HG03460 (cell line): Measurements from ENCODE around the gene TBCEL.

Experiments used
- ATAC-seq: cut with Tn5 transposase; IDR thresholded peaks from one replicate; pipeline ENCODE4 v1.9.1; 2021; ENCODE audit not compliant: unreplicated experiment

TBCEL gene

DNA sequence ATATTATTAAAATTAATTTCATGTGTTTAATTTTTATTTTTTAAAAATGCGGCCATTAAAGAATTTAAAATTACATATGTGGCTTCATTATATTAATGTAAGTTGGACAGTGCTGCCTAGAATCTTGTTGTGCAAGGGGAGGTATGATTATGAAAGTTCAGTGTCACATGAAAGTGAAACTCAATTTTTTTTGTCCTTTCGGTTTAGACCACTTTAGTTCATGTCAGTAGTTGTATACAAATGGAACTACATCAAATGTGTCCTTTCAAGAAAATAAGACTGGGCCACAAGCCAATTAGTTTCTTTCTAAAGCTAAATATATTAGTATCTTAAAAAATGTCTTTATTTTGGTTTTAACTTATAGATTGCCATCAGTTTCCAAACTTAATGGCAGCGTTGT is 35.7 kb downstream of the TBCEL start:
- ATAC-seq = peak; percentile 99

DNA sequence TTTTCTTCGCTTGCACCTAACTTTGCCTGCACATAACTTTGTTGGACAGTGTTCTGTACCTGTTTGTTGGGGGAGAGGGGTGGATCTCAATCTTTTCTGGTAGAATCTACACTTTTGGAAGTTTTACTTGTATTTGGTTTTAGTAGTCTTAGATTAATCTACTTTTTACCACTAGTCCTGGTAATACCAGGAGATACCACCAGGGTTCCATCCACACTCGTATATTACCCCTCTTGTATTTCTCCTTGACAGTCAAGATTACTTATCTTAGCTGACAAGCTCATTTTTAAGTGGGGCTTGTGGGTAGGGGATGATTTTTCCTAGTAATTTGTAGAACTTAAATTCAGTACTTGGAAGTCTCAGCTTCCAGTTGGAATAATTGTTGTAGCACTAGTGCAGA is 39.8 kb downstream of the TBCEL start:
- ATAC-seq = no peak

DNA sequence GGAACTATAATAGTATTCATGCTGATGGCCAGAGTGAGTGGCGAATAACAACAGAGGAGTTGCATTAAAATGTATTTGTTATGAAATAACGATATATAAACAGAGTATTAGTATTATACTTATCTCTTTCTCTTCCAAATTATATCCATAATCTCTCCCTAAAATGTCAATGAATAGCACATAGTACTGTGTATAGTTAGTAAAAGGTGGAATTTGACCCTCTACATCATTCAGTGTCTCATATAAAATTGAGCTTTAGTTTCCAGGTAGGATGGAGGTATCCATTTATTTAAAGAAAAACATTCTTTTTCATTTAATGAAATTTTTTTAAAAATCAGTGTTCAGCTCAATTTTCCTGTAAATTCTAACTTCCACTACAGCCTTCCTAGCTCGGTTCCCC is 42.7 kb downstream of the TBCEL start:
- no peak for ATAC-seq

DNA sequence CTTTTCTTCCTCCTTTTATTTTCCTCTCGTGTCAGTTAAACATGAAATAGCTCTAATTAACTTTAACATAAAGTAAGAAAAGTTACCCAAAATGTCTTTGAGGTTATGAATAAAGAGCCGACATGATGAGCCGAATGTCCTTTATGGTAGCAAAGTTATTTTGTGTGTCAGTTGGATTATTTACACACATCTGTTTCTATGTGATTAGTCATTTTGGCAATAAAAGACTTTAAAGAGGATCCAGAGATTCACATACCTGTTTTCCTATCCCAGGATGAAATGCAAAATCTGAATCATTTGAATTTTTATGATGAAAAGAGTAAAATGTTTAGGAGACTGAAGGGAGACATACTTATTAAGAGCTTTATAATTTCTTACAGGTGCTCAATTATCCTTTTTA is 43.1 kb downstream of the TBCEL start:
- no peak for ATAC-seq

DNA sequence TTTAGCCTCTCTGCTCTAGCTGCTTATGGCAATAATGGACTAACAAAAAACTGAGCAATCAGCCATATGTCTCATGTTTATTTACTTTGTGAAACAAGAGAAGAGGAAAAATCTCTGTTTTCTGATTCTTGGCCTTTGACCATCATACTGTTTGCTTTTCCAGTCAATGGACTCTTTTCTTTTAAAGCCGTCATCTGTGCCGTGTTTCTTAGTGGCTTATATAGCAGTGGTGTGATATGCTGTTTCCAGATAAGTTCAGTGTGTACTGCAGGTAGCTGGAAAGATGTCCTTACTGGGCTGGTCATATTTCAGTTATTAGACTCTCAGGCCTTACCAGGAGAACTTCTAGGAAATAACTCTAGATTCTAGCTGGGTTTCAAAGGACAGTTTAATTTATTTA is 43.6 kb downstream of the TBCEL start:
- no peak for ATAC-seq

DNA sequence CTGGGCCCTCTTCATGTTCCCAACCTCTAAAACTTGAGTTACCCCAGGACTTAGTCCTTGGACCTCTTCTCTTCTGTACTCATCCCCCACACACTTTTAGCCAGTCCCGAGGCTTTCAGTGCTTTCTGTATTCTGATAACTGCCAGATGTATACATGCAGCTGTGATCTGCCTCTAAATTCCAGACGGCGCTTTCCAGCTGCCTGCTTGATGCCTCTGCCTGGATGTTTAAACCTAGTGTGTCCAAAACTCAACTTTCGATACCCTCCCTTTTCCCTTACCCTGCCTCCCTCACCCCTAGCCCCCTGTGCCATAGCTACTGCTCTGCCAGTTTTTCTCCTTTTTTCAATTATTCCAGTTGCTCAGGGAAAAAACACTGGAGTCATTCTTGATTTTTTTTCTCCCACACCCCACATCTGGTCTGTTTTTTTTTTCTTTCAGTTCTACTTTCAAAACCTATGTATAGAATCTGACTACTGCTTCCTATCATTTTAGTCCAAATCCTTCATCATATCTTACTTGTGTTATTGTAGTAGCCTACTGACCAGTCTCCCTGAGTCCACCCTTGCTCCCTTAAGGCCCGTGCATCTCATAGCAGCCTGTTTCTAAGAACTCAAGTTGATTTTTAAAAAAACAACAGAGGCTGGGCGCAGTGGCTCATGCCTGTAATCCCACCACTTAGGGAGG is 44.2 kb downstream of the TBCEL start:
- no peak for ATAC-seq

DNA sequence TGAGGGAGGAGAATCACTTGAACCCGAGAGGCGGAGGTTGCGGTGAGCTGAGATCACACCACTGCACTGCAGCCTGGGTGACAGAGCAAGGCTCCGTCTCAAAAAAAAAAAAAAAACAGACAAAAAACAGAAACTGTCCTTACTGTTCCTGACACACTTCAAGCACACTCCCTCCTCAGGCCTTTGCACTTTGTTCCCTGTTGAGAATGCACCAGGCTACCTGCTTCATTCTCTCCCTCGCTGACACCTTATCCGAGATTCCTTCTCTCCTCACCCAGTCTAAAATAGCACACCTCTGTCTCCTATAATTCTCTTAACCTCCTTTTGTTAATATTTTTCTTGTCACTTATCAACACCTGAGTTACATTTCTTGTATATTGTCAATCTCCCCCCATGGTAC is 44.9 kb downstream of the TBCEL start:
- no peak for ATAC-seq

DNA sequence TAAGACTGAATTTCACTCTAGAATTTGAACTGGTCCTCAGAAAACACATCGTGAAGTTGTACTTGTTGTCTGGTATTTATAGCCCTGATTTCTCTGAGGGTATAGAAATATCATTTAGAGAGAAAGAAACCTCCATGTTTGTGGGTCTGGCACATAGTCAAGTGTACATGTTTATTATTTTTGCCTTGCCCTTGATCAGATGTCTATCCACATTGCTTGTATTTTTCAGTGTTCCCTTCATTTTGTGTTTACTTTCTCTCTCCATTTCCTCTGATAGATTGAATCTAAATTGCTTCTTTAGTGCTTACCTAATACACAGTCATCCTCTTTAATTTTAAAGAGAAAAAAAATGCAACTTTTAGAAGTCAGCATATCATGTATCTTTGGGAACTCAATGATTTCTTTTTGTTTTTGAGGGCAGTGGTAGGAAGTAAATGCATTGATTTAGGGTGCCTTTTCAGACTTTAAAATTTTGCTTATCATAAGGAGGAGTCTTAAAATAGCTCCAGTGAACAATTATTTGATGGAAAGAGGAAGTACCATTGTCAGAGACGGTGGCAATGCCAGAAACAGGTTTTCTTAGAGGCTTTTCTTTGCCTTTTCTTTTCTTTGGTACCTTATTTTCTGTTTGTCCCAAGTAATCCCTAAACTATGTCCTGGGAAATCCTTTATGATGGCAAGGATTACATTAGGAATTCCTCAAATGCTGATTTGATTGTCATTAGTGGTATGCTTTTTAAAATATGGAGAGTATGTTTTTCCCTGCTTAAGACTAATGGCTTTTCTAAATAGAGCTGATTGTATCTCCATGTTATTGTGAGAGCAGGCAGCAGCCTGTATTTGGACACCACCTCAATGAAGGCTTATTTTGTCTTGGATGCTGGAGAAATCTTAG is 47.3 kb downstream of the TBCEL start:
- no peak for ATAC-seq

DNA sequence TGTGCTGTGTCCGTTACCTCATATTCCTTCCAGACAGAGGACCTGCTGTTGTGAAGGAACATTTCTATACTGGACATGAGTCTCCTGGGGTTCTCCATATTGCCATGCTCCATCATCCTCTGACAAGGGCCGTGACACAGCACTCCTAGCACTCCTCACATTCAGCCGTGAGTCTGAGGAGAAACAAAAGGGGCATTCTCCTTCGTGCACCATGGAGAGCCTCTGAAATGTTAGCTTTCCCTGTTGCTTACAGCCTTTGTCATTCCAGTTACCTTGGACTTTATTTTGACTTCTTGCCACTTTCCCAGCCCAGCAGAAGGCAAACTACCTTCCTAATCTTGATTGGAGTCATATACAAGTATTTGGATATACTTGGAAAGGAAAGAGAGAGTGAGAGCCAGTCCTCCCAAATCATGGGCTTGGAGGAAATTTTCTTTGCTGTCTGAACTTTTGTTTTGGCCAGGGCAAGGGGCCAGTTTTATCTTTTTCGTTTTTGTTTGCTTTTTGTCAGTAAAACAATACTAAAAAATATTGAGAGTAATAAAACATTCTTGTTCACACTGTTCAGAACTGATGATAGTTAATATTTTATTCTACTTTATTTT is 48.0 kb downstream of the TBCEL start:
- ATAC-seq = no peak

DNA sequence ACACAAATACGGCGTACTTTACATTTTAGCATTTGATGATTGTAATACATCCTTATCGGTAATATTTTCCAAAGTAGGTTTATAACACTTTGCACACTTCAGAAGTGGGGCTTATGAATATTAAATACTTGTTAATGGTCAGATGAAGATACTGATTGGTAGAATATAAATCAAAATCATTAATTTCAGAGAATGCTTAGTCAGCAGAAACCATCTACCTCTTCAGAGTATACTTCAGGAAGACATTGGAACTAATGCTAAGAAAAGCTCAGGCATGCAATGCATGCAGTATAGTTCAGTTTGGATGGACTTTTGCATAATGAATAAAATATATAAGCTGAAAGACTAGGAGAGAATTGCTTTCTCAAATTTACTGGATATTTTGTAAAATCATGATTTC is 57.4 kb downstream of the TBCEL start:
- ATAC-seq = no peak

DNA sequence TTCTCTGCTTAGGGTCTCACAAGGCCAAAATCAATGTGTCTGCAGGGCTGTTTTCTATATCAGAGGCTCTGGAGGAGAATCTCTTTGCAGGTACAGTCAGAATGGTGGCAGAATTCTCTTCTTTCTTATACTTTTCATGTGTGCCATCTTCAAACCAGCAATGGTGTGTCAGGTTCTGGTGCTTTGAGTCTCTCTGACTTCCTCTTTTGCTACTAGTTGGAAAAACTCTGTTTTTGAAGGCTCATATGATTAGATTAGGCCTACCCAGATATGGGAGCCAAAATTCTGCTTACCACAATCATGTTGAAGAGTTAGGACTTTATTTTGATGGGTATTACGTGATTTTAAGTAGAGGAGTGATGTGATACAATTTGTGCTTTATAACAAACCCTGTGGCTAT is 58.3 kb downstream of the TBCEL start:
- ATAC-seq = no peak

DNA sequence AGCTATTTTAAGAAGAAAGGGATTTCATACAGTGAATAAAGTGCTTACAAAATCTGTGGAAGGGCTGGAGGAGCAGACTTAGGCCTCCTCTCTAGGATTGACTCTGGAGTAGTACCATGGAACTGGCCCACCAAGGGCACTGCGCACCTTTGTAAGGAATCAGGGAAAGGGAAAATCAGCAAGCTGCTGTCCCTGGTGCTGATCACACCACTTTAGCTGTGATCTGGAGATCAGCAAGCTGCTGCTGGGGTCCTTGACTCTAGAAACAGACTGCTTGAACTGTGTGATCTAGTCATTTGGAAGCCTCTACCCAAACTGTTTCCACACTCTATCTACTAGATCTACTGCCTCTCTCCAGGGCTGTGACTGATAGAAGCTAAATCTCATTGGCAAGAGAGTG is 58.8 kb downstream of the TBCEL start:
- ATAC-seq = no peak

DNA sequence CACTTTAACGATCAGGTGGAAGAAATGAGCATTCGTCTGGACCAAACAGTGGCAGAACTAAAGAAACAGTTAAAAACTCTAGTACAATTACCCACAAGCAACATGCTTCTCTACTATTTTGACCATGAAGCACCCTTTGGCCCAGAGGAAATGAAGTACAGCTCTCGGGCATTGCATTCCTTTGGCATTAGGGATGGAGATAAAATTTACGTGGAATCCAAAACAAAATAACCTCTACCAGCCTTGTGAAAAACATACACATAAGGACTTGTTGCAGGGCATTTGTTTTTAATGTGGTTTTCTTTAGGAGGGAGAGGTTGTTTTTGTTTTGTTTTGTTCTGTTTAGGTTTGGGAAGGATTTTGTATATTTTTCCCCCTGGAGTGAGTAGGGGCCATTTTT is 63.0 kb downstream of the TBCEL start:
- no peak for ATAC-seq

DNA sequence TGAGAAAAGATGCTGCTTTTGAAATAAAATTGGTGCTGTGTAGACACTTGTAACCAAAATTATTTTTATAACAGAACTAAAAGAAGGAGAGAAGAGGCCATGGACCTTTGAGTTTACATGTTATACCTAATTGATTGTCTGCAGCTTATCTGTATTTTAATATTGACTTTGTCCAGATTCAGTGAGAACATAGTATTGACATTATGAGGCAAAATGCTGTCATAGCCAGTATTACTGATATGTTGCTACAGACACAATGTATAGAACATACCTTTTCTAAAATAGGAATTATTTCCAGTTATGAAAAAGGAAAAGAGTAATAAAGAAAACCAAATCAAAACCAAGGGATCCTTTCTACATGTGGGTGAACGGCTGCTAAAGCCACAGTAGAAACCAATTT is 65.7 kb downstream of the TBCEL start:
- no peak for ATAC-seq

DNA sequence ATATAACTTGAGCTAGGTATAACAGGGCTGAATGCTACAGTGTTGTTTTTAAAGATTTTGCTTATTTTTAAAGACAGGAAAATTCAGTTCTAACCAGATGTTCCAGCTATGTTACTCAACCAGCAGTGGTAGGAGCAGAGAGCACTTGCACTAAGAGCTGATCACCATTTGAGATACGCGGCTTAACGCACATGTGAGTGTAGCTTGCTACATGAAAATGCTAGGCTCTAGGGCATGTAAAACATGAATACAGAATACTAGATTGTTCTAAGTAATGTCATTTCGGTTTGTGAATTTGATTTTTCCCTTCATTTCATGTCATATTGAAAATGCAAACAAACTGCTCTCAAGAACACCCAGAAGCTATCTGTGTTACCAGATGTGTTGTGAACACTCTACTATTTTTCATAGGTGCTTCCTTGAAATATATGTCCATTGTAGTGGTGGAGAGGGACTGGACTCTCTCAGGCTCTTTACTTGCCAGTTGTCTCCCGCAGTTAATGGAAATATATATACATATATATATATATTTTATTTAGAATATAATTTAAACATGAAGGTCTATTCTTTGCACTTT is 66.3 kb downstream of the TBCEL start:
- no peak for ATAC-seq

DNA sequence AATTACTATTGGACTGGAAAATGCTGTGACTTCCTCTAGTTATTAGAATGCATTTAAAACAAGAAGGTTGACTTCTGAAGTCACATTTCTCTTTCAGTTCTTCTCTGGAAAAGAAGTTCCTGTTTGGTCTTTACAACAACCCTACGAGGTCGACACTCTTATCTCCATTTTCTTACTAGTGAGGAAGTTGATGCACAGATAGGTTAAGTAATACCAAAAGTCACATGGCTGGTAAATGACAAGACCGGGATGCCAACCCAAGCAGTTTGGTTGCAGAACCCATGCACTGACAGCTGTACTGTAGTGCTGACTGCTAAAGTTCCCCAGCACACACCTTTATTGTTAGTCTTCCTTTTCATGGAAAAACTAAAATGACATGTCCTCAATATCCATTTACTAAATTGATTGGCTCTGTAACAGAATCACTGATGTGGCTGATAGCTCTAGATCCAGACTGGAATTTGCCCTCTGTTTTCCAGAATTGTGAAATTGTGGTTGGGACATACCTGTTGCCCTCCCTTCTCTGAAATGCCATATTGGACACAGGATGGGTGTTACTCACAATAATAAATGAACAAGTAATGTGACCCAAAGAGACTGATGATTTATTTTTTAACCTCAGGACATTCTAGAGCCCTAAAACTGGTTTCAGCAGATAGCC is 67.7 kb downstream of the TBCEL start:
- no peak for ATAC-seq

DNA sequence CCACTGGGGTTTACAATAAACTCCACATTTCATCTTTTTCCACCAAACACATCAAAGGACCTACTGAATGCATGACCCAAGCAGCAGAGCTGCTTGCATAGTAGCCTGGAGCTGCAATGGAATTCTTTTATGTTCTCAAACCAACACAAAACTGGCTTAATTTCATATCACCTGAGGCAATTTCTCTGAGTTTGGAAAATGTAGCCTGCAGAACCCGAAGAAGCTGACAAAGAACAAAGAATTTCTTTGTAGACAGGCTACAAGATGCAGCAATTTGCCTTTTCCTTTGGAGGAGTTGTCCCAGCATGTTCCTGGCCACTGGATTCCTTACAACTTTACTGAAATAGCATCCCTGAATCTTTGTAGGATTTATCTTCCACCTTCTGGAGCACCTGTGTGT is 71.7 kb downstream of the TBCEL start:
- ATAC-seq = no peak

DNA sequence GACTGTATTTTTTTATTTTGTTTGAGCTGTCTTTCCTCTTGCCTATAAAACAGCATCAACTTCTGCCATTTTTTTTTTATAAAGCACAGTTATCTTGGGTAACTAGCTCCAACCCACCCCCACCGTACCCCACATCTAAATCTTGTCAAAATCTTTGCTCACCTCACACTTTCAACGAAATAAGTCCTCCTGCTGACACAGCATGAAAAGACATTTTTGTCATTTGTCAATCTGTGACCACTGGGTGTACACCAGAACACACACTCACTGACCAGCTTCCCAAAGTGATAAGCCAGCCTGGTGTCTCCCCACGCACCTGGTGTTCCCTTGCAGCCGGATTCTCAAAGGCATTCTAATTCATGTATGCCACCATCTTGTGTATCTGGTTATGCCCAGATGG is 75.5 kb downstream of the TBCEL start:
- no peak for ATAC-seq

DNA sequence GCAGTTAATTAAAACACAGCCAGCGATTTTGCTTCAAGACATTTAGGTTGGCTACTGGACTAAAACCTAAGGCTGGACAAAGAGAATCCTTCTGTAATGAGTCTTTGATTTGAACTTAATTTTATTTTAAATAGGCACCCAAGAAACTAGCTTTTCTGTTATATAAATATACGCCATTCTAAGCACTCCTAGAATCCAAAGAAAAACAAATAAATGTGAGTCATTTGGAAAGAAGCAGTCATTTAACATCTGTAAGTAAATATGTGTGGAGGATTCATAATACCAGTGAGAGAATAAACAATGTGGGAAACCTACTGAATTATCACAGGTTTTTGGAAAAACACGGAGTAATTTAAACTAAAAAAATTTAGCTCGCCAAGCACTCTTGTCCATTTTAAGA is 76.0 kb downstream of the TBCEL start:
- no peak for ATAC-seq

DNA sequence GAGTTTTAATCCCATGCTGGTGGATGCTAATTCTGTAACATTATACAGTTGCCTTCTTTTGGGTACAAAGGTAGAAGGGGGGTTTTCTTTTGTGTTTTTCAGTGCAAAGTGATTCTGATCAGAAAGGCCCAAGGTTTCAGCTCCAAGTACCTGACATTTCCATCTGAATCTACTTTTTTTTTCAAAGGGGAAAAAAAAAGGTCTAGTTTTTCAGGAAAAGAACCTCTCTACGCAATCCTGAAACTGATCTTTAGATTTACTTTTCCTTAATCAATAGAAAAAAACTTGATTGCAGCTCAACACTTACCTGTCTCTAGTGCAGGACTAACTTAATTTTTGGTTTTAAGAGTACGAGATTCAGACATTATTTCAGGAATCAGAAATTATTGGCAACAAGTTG is 77.0 kb downstream of the TBCEL start, which contains the start of gene TECTA:
Gene TECTA (plus strand): TSS at position 301 of the 400 bp plus-strand sequence. CDS start 1,423 bp downstream, outside the sequence.
- no peak for ATAC-seq

DNA sequence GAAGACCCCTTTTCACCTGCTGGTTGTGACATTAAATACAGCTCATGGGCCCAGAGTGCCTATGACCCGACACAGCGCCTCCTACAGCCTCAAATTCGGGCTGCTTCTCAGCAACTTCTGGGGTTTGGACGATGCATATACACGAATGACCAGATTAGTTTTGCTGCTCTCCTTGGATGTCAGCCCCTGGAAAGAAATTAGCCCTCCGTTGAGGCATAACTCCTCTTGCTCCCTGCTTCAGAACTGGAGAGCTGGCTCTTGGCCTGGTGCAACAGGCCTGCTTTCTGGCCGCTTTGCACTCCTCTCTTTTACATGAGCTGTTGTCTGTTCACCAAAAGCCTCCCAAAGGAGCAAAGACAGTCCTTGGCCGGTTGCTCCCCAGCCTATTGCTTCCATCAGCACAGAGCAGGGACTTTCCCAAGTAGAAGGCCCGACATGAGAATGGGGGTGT is 80.4 kb downstream of the TBCEL start:
- ATAC-seq = no peak
